ENCODE data around the gene ST6GAL1. TPM values are rescaled to one million over a fixed set of nuclear protein-coding genes. Genes with fewer than 3 reads are reported as not detected.

The ST6GAL1 gene
- total and polyA plus RNA-seq, 2 experiments from 2014 or later: 17.6 to 65.1 TPM

DNA sequence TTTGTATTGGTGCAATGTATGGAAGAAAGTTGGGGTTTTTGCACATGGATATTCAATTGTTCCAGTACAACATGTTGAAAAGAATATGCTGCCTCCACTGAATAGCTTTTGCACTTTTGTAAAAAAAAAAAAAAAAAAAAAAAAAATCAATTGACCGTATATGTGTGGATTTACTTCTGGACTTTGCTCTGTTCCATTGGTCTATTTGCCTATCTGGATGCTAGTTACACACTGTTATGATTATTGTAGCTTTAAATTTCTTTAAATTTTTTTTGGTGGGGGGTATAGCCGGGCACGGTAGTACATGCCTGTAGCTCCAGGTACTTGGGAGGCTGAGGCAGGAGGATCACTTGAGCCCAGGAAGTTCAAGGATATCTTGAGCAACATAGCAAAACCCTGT is 156.5 kb downstream of the ST6GAL1 start:
- no peaks in the 10 kb centered on the region for H3F3A ChIP-seq (replicated peaks; ENCODE audit: low read depth)
- H3K79me2 ChIP-seq (replicated peaks; ENCODE audit: insufficient read depth): no peaks in the 10 kb centered on the region
- no peak overlapping the region for H3K4me3 ChIP-seq
- no peak overlapping the region for H3K4me2 ChIP-seq
- no peaks in the 10 kb centered on the region for H3K27me3 ChIP-seq (ENCODE audit: insufficient read depth)
- H3K4me1 ChIP-seq (ENCODE audit: insufficient read depth): peaks cover 13% of the 10 kb centered on the region
- H3K9me2 ChIP-seq (ENCODE audit: insufficient read depth): no peaks in the 10 kb centered on the region
- Mint-ChIP-seq H3K27ac (no peak overlapping the region), H3K36me3 (ENCODE audit: low read depth) (peaks cover 21% of the 10 kb centered on the region; the same call in 2 of the 3 replicates), H3K27me3 (ENCODE audit: insufficient read depth, low read depth, poor library complexity) (peaks cover 5% of the 10 kb centered on the region), H3K9me3 (peaks cover 32% of the 10 kb centered on the region), H3K4me1 (peaks cover 12% of the 10 kb centered on the region), H3K4me3 (no peak overlapping the region)
- TF ChIP-seq EZH2phosphoT487 (IDR thresholded peaks at IDR 0.05; ENCODE audit: unreplicated experiment) (no peak), STAT1 (IDR thresholded peaks at IDR 0.05; ENCODE audit: unreplicated experiment) (no peak), ETS1 (IDR thresholded peaks at IDR 0.05) (no peak), REST (IDR thresholded peaks at IDR 0.05; ENCODE audit: unreplicated experiment) (no peak), ZNF331 (CRISPR knock-in tag; IDR thresholded peaks at IDR 0.05; ENCODE audit: low read depth) (no peak), POLR2AphosphoS5 (IDR thresholded peaks at IDR 0.05; ENCODE audit: low read depth) (no peak), EZH2 (IDR thresholded peaks at IDR 0.05; ENCODE audit: low read depth, unreplicated experiment) (no peak), ZNF114 (CRISPR knock-in tag; IDR thresholded peaks at IDR 0.05) (no peak), CREB1 (CRISPR knock-in tag; IDR thresholded peaks at IDR 0.05; ENCODE audit: low read depth) (no peak)
- TF ChIP-seq, protein P1, sequence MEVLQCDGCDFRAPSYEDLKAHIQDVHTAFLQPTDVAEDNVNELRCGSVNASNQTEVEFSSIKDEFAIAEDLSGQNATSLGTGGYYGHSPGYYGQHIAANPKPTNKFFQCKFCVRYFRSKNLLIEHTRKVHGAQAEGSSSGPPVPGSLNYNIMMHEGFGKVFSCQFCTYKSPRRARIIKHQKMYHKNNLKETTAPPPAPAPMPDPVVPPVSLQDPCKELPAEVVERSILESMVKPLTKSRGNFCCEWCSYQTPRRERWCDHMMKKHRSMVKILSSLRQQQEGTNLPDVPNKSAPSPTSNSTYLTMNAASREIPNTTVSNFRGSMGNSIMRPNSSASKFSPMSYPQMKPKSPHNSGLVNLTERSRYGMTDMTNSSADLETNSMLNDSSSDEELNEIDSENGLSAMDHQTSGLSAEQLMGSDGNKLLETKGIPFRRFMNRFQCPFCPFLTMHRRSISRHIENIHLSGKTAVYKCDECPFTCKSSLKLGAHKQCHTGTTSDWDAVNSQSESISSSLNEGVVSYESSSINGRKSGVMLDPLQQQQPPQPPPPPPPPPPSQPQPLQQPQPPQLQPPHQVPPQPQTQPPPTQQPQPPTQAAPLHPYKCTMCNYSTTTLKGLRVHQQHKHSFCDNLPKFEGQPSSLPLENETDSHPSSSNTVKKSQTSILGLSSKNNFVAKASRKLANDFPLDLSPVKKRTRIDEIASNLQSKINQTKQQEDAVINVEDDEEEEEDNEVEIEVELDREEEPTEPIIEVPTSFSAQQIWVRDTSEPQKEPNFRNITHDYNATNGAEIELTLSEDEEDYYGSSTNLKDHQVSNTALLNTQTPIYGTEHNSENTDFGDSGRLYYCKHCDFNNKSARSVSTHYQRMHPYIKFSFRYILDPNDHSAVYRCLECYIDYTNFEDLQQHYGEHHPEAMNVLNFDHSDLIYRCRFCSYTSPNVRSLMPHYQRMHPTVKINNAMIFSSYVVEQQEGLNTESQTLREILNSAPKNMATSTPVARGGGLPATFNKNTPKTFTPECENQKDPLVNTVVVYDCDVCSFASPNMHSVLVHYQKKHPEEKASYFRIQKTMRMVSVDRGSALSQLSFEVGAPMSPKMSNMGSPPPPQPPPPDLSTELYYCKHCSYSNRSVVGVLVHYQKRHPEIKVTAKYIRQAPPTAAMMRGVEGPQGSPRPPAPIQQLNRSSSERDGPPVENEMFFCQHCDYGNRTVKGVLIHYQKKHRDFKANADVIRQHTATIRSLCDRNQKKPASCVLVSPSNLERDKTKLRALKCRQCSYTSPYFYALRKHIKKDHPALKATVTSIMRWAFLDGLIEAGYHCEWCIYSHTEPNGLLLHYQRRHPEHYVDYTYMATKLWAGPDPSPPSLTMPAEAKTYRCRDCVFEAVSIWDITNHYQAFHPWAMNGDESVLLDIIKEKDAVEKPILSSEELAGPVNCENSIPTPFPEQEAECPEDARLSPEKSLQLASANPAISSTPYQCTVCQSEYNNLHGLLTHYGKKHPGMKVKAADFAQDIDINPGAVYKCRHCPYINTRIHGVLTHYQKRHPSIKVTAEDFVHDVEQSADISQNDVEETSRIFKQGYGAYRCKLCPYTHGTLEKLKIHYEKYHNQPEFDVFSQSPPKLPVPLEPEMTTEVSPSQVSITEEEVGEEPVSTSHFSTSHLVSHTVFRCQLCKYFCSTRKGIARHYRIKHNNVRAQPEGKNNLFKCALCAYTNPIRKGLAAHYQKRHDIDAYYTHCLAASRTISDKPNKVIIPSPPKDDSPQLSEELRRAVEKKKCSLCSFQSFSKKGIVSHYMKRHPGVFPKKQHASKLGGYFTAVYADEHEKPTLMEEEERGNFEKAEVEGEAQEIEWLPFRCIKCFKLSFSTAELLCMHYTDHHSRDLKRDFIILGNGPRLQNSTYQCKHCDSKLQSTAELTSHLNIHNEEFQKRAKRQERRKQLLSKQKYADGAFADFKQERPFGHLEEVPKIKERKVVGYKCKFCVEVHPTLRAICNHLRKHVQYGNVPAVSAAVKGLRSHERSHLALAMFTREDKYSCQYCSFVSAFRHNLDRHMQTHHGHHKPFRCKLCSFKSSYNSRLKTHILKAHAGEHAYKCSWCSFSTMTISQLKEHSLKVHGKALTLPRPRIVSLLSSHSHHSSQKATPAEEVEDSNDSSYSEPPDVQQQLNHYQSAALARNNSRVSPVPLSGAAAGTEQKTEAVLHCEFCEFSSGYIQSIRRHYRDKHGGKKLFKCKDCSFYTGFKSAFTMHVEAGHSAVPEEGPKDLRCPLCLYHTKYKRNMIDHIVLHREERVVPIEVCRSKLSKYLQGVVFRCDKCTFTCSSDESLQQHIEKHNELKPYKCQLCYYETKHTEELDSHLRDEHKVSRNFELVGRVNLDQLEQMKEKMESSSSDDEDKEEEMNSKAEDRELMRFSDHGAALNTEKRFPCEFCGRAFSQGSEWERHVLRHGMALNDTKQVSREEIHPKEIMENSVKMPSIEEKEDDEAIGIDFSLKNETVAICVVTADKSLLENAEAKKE (CRISPR knock-in tag; IDR thresholded peaks at IDR 0.05): no peak
- no peaks in the 10 kb centered on the region for H3K36me3 ChIP-seq (ENCODE audit: insufficient read depth)
- no peak overlapping the region for H2AFZ ChIP-seq
- ATAC-seq (no peak), DNase-seq (ENCODE audit: low spot score) (no peak)
- no peaks in the 10 kb centered on the region for H4K20me1 ChIP-seq (replicated peaks; ENCODE audit: insufficient read depth)
- no peak overlapping the region for H3K27ac ChIP-seq (ENCODE audit: low read depth)
